Upper lobe of left lung (tissue), 6 donors: Measurements from ENCODE around the gene ULBP2. TPM values are rescaled to one million over a fixed set of nuclear protein-coding genes. Genes with fewer than 3 reads are reported as not detected.
"Not testable (repeated sequence)": the region's sequence is repeated elsewhere in the genome, so short reads cannot be mapped to it uniquely, and the experiment has no call there.

ENCODE experiments used
- ATAC-seq, 2 donors: fragments of 200-7000 bp; cut with Tn5 transposase; one replicate each; pipeline ENCODE4 v1.9.1; 2022; ENCODE audit warnings: mild to moderate bottlenecking in 2 of 2, moderate library complexity in 2 of 2; ENCODE audit not compliant: low FRiP score in 2 of 2
- DNase-seq, 2 donors: peaks; one replicate each; pipeline ENCODE4 v3.0.0-alpha.2; 2019 to 2020
- H3K27ac ChIP-seq, 4 donors: fragments of 200-600 bp; sonication (generic); one replicate each; pipeline ENCODE4 v1.5.1; 2016 to 2019
- H3K27me3 ChIP-seq, 4 donors: fragments of 200-600 bp; sonication (generic); one replicate each; pipeline ENCODE4 v1.5.1; 2017 to 2019
- H3K36me3 ChIP-seq, 4 donors: fragments of 200-600 bp; sonication (generic); one replicate each; pipeline ENCODE4 v1.5.1; 2016 to 2019
- H3K4me1 ChIP-seq, 4 donors: fragments of 200-600 bp; sonication (generic); one replicate each; pipeline ENCODE4 v1.5.1; 2018 to 2019
- H3K4me3 ChIP-seq, 4 donors: fragments of 200-600 bp; sonication (generic); one replicate each; pipeline ENCODE4 v1.5.1; 2017 to 2019; ENCODE audit warnings: mild to moderate bottlenecking in 2 of 4, moderate library complexity in 1 of 4
- H3K9me3 ChIP-seq, 4 donors: fragments of 200-600 bp; sonication (generic); one replicate each; pipeline ENCODE4 v1.5.1; 2018 to 2019
- EP300 ChIP-seq, 4 donors: sonication (generic); formaldehyde crosslinking; IDR thresholded peaks; one replicate each; pipeline ENCODE4 v1.5.1; 2017; ENCODE audit warnings: antibody characterized with exemption in 4 of 4, control low read depth in 2 of 4
- POLR2A ChIP-seq, 4 donors: fragments of 450-650 bp; IDR thresholded peaks; one replicate each; pipeline ENCODE4 v1.5.1; 2016 to 2017; ENCODE audit warnings: antibody characterized with exemption in 4 of 4, mild to moderate bottlenecking in 2 of 4
- POLR2AphosphoS5 ChIP-seq, 2 donors: sonication (generic); formaldehyde crosslinking; IDR thresholded peaks; one replicate each; pipeline ENCODE4 v1.5.1; 2017; ENCODE audit warnings: antibody characterized with exemption in 2 of 2
- WGBS, 2 donors: methylation state at CpG; one replicate each; pipeline ENCODE4 v1.1.5; 2017 to 2018; 5-methylcytosine and 5-hydroxymethylcytosine counted together
- total RNA-seq, 6 donors: library from RNA; depleted of rRNA in 4 of 6; stranded (reverse); fragments of >200 nt in 4 of 6; gene quantifications; one replicate each; pipeline versions ENCODE4 v1.1.0 to v1.2.1, GENCODE V29; 2016 to 2021
- TF ChIP-seq, protein P1 (sequence below), 6 experiments: fragments of 450-650 bp in 4 of 6; fragments of 200-600 bp in 2 of 6; sonication (generic) in 2 of 6; IDR thresholded peaks; one replicate each; pipeline ENCODE4 v1.5.1; 2016 to 2019; ENCODE audit warnings: antibody characterized with exemption in 6 of 6
- donor health status: DM: no; HTN: no; CAD: no; lungs with moderate emphysema.
- donor health status: DM: no; HTN: yes; CAD: no; lungs with severe emphysema.

ULBP2 gene
- total RNA-seq, 6 donors from 2014 or later: 1.00 to 3.7 (median 1.5) TPM; not detected in 2

GRCh38 chr6:149915970-149916865 is 25.6 kb upstream of the ULBP2 start:
- ATAC-seq: no peak
- 92 to 95% methylated on average over 10 of the region's 10 CpGs for WGBS, 2 donors

GRCh38 chr6:149917679-149918078 is 24.1 kb upstream of the ULBP2 start:
- ATAC-seq: no peak
- TF ChIP-seq EP300 (IDR thresholded peaks at IDR 0.05) (no peak), POLR2A (IDR thresholded peaks at IDR 0.05) (no peak)
- TF ChIP-seq, protein P1, sequence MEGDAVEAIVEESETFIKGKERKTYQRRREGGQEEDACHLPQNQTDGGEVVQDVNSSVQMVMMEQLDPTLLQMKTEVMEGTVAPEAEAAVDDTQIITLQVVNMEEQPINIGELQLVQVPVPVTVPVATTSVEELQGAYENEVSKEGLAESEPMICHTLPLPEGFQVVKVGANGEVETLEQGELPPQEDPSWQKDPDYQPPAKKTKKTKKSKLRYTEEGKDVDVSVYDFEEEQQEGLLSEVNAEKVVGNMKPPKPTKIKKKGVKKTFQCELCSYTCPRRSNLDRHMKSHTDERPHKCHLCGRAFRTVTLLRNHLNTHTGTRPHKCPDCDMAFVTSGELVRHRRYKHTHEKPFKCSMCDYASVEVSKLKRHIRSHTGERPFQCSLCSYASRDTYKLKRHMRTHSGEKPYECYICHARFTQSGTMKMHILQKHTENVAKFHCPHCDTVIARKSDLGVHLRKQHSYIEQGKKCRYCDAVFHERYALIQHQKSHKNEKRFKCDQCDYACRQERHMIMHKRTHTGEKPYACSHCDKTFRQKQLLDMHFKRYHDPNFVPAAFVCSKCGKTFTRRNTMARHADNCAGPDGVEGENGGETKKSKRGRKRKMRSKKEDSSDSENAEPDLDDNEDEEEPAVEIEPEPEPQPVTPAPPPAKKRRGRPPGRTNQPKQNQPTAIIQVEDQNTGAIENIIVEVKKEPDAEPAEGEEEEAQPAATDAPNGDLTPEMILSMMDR (IDR thresholded peaks at IDR 0.05): no peak
- H3K9me3 ChIP-seq: no peaks in the 10 kb centered on the region
- 87 to 97% methylated on average over 2 of the region's 2 CpGs for WGBS, 2 donors
- H3K4me1 ChIP-seq: peaks cover 5 to 6% (median 5%) of the 10 kb centered on the region in 4 donors
- no peak overlapping the region for H3K4me3 ChIP-seq
- no peak overlapping the region for H3K27ac ChIP-seq
- no peak for DNase-seq
- no peaks in the 10 kb centered on the region for H3K36me3 ChIP-seq
- H3K27me3 ChIP-seq: peaks cover 0 to 3% (median 0%) of the 10 kb centered on the region in 4 donors

More at GRCh38 chr6:149915970-149916865, 25.6 kb upstream of the ULBP2 start:
- no peak overlapping the region for H3K27ac ChIP-seq
- no peak for TF ChIP-seq POLR2A (IDR thresholded peaks at IDR 0.05)
- TF ChIP-seq POLR2AphosphoS5 (IDR thresholded peaks at IDR 0.05): no peak
- TF ChIP-seq, protein P1 (IDR thresholded peaks at IDR 0.05): no peak
- TF ChIP-seq EP300 (IDR thresholded peaks at IDR 0.05): no peak
- H3K4me1 ChIP-seq: no peaks in the 10 kb centered on the region
- H3K4me3 ChIP-seq: no peak overlapping the region
- no peaks in the 10 kb centered on the region for H3K36me3 ChIP-seq
- H3K9me3 ChIP-seq: no peaks in the 10 kb centered on the region
- DNase-seq: no peak
- H3K27me3 ChIP-seq: no peaks in the 10 kb centered on the region

GRCh38 chr6:149918151-149918905 is 23.5 kb upstream of the ULBP2 start:
- Histone ChIP-seq H3K27me3 (peaks cover 0 to 3% (median 0%) of the 10 kb centered on the region in 4 donors), H3K4me1 (peaks cover 9 to 13% (median 11%) of the 10 kb centered on the region in 4 donors), H3K4me3 (no peak overlapping the region), H3K36me3 (no peaks in the 10 kb centered on the region), H3K9me3 (no peaks in the 10 kb centered on the region), H3K27ac (no peak overlapping the region)
- TF ChIP-seq, protein P1 (IDR thresholded peaks at IDR 0.05): no peak
- TF ChIP-seq EP300 (IDR thresholded peaks at IDR 0.05) (no peak), POLR2AphosphoS5 (IDR thresholded peaks at IDR 0.05) (no peak), POLR2A (IDR thresholded peaks at IDR 0.05) (no peak)
- no peak for DNase-seq
- 90% methylated on average over 6 of the region's 6 CpGs for WGBS, 2 donors
- no peak for ATAC-seq

DNA sequence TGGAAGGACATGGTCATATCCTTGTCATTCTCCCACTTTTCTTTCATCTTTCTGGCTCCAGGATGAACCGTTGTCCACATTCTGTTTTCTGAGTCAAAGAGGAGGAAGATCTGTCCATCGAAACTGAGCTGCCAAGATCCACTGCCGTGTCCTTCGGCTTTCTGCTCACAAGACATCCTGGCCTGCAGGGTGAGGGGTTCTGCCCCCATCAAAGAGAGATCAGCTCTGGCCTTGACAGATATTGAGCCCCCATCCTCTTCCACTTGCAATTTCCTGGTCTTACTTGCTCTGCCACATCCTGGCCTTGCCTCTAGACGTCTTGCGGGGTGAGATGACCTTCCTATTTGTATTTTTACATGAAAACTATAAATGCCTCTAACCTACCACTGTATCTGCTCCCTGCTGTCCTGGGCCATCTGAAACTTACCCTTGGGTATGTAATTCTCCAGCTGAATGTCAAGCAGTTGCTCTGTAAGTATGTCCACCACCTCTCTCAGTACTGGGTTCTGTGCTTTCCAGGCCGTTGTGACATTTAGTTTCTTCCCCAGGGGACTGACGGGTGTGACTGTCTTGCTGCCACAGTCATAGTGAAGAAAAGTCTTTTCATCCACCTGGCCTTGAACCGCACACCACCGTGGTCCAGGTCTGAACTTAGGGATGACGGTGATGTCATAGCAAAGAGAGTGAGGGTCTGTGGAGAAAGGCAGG is 22.5 kb upstream of the ULBP2 start:
- not testable (repeated sequence) for H3K27me3 ChIP-seq, DNase-seq, ATAC-seq, H3K9me3 ChIP-seq, H3K4me3 ChIP-seq, H3K27ac ChIP-seq, H3K36me3 ChIP-seq
- H3K4me1 ChIP-seq: peaks cover 10 to 17% (median 13%) of the 10 kb centered on the region in 4 donors
- 86 to 88% methylated on average over 7 to 11 of the region's 11 CpGs for WGBS, 2 donors

DNA sequence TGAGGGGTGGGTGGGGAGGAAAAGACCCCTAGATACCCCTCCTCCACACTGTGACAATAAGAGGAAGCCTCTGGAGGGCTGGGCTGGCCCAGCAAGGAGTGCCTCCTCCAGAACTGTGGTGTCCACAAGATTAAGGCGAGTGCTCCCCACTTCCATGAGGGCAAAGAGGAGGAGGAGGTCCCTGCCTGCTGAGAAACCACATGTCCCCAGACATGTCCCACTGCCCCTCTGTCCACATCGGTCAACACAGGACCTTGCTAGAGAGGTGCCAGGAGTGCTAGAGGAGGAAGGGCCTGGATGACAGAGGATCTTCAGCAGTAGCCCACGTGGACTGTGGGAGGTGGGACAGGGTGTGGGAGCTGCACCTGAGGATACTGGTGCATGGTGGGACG is 22.0 kb upstream of the ULBP2 start:
- H3K27me3 ChIP-seq: peaks cover 0 to 3% (median under 1%) of the 10 kb centered on the region in 4 donors
- H3K9me3 ChIP-seq: no peaks in the 10 kb centered on the region
- H3K27ac ChIP-seq: no peak overlapping the region
- TF ChIP-seq, protein P1 (IDR thresholded peaks at IDR 0.05): no peak
- TF ChIP-seq POLR2A (IDR thresholded peaks at IDR 0.05) (no peak), EP300 (IDR thresholded peaks at IDR 0.05) (no peak), POLR2AphosphoS5 (IDR thresholded peaks at IDR 0.05) (no peak)
- ATAC-seq (no peak), DNase-seq (no peak)
- no peak overlapping the region for H3K4me3 ChIP-seq
- H3K36me3 ChIP-seq: no peaks in the 10 kb centered on the region
- H3K4me1 ChIP-seq: peaks cover 10 to 21% (median 15%) of the 10 kb centered on the region in 4 donors
- WGBS, 2 donors: 88 to 90% methylated on average over 3 to 4 of the region's 4 CpGs
